ENCODE results near the gene TMCC3.

The TMCC3 gene

DNA sequence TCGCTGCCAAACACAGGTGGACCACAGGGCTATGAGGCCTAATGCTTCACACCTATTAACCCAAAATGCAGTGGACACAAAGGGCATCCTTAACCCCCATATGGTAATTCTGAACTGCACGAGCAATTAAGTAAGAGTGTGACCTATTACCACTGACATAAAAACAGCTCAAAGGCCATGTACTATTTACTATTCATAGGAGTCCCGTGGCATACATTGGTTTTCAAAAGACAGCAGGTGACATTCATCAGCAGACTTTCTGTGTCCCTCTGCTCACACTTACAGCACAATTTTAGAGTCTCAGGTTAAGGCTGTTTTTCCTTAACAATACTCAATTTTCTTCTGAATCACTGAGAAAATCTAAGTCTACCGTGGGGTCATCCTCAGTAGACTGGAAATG, 23.1 kb upstream of the TMCC3 start:
- H3K4me1 ChIP-seq (ENCODE audit: control insufficient read depth, insufficient read depth, low read length) = no peaks in the 10 kb centered on the region; the same call in 1 of the 2 replicates
- WGBS (ENCODE audit: insufficient coverage, insufficient read length) = no CpG with 5 or more reads among the region's 4 CpGs
- no peak overlapping the region for H3K27ac ChIP-seq (ENCODE audit: low read length)
- no peaks in the 10 kb centered on the region for H3K36me3 ChIP-seq (ENCODE audit: control insufficient read depth, insufficient read depth, low read length)
- DNase-seq (ENCODE audit: low read depth, low spot score) = no peak
- H3K9me3 ChIP-seq (ENCODE audit: control insufficient read depth, insufficient read depth, low read length) = no peaks in the 10 kb centered on the region
- no peaks in the 10 kb centered on the region for H3K27me3 ChIP-seq (ENCODE audit: control insufficient read depth, insufficient read depth, low read length)
- H3K4me3 ChIP-seq (ENCODE audit: low read length) = no peak overlapping the region

DNA sequence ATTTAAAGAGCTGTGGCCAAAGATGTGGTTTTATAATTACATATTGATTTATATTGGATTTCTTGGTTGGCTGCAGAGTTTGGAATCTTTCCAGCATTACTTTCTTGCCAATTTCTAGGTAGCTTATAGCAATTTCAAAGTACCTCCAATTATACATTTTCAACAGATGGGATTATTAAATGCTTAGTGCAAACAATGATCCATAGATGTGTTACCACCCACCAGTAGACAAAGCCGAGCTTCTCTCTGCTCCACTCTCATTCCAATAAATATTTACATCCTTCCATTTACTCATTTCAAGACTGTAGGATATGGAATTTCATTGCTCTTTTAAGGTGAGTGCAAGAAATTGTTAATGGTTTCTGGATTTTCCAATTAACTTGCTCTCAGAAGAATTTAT, 21.6 kb upstream of the TMCC3 start:
- no peak overlapping the region for H3K27ac ChIP-seq (ENCODE audit: low read length)
- H3K9me3 ChIP-seq (ENCODE audit: control insufficient read depth, insufficient read depth, low read length) = no peaks in the 10 kb centered on the region
- no peak for DNase-seq (ENCODE audit: low read depth, low spot score)
- no peaks in the 10 kb centered on the region; the same call in 1 of the 2 replicates for H3K4me1 ChIP-seq (ENCODE audit: control insufficient read depth, insufficient read depth, low read length)
- H3K4me3 ChIP-seq (ENCODE audit: low read length) = no peak overlapping the region
- no CpG with 5 or more reads among the region's 1 CpG for WGBS (ENCODE audit: insufficient coverage, insufficient read length)
- no peaks in the 10 kb centered on the region for H3K36me3 ChIP-seq (ENCODE audit: control insufficient read depth, insufficient read depth, low read length)
- no peaks in the 10 kb centered on the region for H3K27me3 ChIP-seq (ENCODE audit: control insufficient read depth, insufficient read depth, low read length)

DNA sequence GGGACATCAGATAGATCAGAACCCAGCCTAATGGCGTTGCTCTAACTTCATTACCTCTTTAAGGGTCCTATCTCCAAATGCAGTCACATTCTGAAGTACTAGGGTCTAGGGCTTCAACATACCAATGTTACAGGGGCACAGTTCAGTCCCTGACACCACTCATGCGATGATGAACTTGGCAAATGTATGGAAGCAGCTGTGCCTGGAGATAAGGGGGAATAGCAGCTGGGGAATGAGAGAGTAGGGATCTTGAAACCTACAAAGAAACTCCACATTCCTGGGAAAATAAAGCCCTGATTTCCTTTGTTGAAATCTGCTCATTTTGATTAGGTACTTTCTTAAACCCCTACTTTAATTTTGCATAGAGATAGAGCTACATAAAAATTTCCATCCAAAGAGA, 20.5 kb upstream of the TMCC3 start:
- no CpG with 5 or more reads among the region's 2 CpGs for WGBS (ENCODE audit: insufficient coverage, insufficient read length)

DNA sequence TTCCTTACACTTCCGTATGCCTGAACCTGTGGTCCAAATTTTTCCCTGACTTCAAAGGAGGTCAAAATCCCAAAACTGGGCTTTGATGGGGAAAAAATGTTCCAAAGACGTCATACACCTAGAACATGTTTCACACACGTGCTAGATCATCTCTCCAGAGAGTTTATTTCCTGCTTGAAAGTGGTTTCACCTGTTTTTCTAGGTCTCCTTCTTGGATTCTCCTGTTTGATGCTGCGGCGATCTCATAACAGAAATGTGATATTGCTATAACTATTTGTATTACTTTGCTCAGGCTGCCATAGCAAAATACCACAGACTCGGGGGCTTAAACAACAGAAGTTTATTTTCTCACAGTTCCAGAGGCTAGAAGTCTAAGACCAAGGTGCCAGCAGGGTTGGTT, 19.7 kb upstream of the TMCC3 start:
- Histone ChIP-seq H3K27me3 (ENCODE audit: control insufficient read depth, insufficient read depth, low read length) (no peaks in the 10 kb centered on the region), H3K27ac (ENCODE audit: low read length) (no peak overlapping the region), H3K4me3 (ENCODE audit: low read length) (no peak overlapping the region), H3K9me3 (ENCODE audit: control insufficient read depth, insufficient read depth, low read length) (no peaks in the 10 kb centered on the region), H3K36me3 (ENCODE audit: control insufficient read depth, insufficient read depth, low read length) (no peaks in the 10 kb centered on the region), H3K4me1 (ENCODE audit: control insufficient read depth, insufficient read depth, low read length) (no peaks in the 10 kb centered on the region; the same call in 1 of the 2 replicates)
- no peak for DNase-seq (ENCODE audit: low read depth, low spot score)
- whole genome bisulfite sequencing (ENCODE audit: insufficient coverage, insufficient read length) = no CpG with 5 or more reads among the region's 6 CpGs

More for the DNA sequence above, 20.5 kb upstream of the TMCC3 start:
- no peaks in the 10 kb centered on the region for H3K9me3 ChIP-seq (ENCODE audit: control insufficient read depth, insufficient read depth, low read length)
- no peaks in the 10 kb centered on the region for H3K27me3 ChIP-seq (ENCODE audit: control insufficient read depth, insufficient read depth, low read length)
- no peaks in the 10 kb centered on the region for H3K36me3 ChIP-seq (ENCODE audit: control insufficient read depth, insufficient read depth, low read length)
- DNase-seq (ENCODE audit: low read depth, low spot score) = no peak
- H3K4me3 ChIP-seq (ENCODE audit: low read length) = no peak overlapping the region
- H3K4me1 ChIP-seq (ENCODE audit: control insufficient read depth, insufficient read depth, low read length) = no peaks in the 10 kb centered on the region; the same call in 1 of the 2 replicates
- H3K27ac ChIP-seq (ENCODE audit: low read length) = no peak overlapping the region

GRCh38 chr12:94667031-94667540, 16.7 kb upstream of the TMCC3 start:
- no CpG with 5 or more reads among the region's 6 CpGs for WGBS (ENCODE audit: insufficient coverage, insufficient read length)
- H3K4me3 ChIP-seq (ENCODE audit: low read length) = no peak overlapping the region
- no peaks in the 10 kb centered on the region for H3K27me3 ChIP-seq (ENCODE audit: control insufficient read depth, insufficient read depth, low read length)
- no peaks in the 10 kb centered on the region; the same call in 1 of the 2 replicates for H3K4me1 ChIP-seq (ENCODE audit: control insufficient read depth, insufficient read depth, low read length)
- DNase-seq (ENCODE audit: low read depth, low spot score) = no peak
- H3K9me3 ChIP-seq (ENCODE audit: control insufficient read depth, insufficient read depth, low read length) = no peaks in the 10 kb centered on the region
- no peaks in the 10 kb centered on the region for H3K36me3 ChIP-seq (ENCODE audit: control insufficient read depth, insufficient read depth, low read length)
- no peak overlapping the region for H3K27ac ChIP-seq (ENCODE audit: low read length)

DNA sequence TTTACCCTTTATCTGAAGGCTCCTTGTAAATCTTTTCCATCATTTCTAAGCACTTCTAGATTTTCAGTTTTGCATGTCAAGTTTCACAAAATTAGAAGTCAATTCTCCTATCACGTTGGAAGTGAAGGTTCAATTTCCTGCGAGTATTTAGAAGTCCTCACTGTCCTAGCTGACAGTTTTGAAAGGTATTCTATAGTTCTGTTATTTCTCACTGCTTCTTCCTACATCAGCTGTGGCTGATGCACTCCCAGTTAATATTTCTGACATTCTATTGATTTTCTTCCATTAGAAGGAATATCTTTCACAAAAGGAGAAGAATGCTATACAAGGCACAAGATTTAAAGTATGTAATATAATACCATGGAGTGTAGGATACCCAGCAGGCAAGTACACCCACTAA, 15.8 kb upstream of the TMCC3 start:
- no peaks in the 10 kb centered on the region for H3K27me3 ChIP-seq (ENCODE audit: control insufficient read depth, insufficient read depth, low read length)
- DNase-seq (ENCODE audit: low read depth, low spot score) = no peak
- H3K4me1 ChIP-seq (ENCODE audit: control insufficient read depth, insufficient read depth, low read length) = no peaks in the 10 kb centered on the region; the same call in 1 of the 2 replicates
- H3K36me3 ChIP-seq (ENCODE audit: control insufficient read depth, insufficient read depth, low read length) = no peaks in the 10 kb centered on the region
- WGBS (ENCODE audit: insufficient coverage, insufficient read length) = no CpG with 5 or more reads among the region's 2 CpGs
- H3K27ac ChIP-seq (ENCODE audit: low read length) = no peak overlapping the region
- no peak overlapping the region for H3K4me3 ChIP-seq (ENCODE audit: low read length)
- no peaks in the 10 kb centered on the region for H3K9me3 ChIP-seq (ENCODE audit: control insufficient read depth, insufficient read depth, low read length)

DNA sequence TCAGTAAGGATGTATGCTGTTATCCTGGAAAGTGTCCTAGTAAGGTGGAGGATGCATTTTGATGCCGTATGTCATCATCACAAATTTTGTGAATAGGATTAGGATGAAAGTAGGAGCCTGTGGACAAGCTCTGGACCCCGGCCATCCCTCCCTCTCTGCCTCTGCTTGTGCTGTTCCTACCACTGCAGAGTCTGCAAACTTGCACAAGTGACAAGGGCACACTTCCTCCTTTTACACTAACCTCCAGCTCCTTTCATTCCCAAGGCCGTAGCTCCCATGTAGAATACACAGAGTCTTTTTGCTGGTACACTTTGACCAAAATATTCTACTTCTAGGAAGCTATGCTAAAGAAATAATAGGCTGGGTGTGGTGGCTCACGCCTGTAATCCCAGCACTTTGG, 13.3 kb upstream of the TMCC3 start:
- Histone ChIP-seq H3K4me3 (ENCODE audit: low read length) (no peak overlapping the region), H3K4me1 (ENCODE audit: control insufficient read depth, insufficient read depth, low read length) (no peaks in the 10 kb centered on the region), H3K27ac (ENCODE audit: low read length) (no peak overlapping the region), H3K36me3 (ENCODE audit: control insufficient read depth, insufficient read depth, low read length) (no peaks in the 10 kb centered on the region), H3K9me3 (ENCODE audit: control insufficient read depth, insufficient read depth, low read length) (no peaks in the 10 kb centered on the region), H3K27me3 (ENCODE audit: control insufficient read depth, insufficient read depth, low read length) (no peaks in the 10 kb centered on the region)
- no peak for DNase-seq (ENCODE audit: low read depth, low spot score)
- WGBS (ENCODE audit: insufficient coverage, insufficient read length) = no CpG with 5 or more reads among the region's 4 CpGs

GRCh38 chr12:94663071-94663470, 12.7 kb upstream of the TMCC3 start:
- Histone ChIP-seq H3K4me3 (ENCODE audit: low read length) (no peak overlapping the region), H3K9me3 (ENCODE audit: control insufficient read depth, insufficient read depth, low read length) (no peaks in the 10 kb centered on the region), H3K4me1 (ENCODE audit: control insufficient read depth, insufficient read depth, low read length) (no peaks in the 10 kb centered on the region), H3K36me3 (ENCODE audit: control insufficient read depth, insufficient read depth, low read length) (no peaks in the 10 kb centered on the region), H3K27me3 (ENCODE audit: control insufficient read depth, insufficient read depth, low read length) (no peaks in the 10 kb centered on the region), H3K27ac (ENCODE audit: low read length) (no peak overlapping the region)
- no peak for DNase-seq (ENCODE audit: low read depth, low spot score)
- no CpG with 5 or more reads among the region's 4 CpGs for WGBS (ENCODE audit: insufficient coverage, insufficient read length)

GRCh38 chr12:94660436-94660835, 10.1 kb upstream of the TMCC3 start:
- no peak for DNase-seq (ENCODE audit: low read depth, low spot score)
- no peaks in the 10 kb centered on the region for H3K36me3 ChIP-seq (ENCODE audit: control insufficient read depth, insufficient read depth, low read length)
- no peak overlapping the region for H3K4me3 ChIP-seq (ENCODE audit: low read length)
- WGBS (ENCODE audit: insufficient coverage, insufficient read length) = no CpG with 5 or more reads among the region's 3 CpGs
- no peak overlapping the region for H3K27ac ChIP-seq (ENCODE audit: low read length)
- H3K9me3 ChIP-seq (ENCODE audit: control insufficient read depth, insufficient read depth, low read length) = no peaks in the 10 kb centered on the region
- no peaks in the 10 kb centered on the region for H3K27me3 ChIP-seq (ENCODE audit: control insufficient read depth, insufficient read depth, low read length)
- H3K4me1 ChIP-seq (ENCODE audit: control insufficient read depth, insufficient read depth, low read length) = no peaks in the 10 kb centered on the region

GRCh38 chr12:94659346-94659930, 9.1 kb upstream of the TMCC3 start:
- Histone ChIP-seq H3K36me3 (ENCODE audit: control insufficient read depth, insufficient read depth, low read length) (no peaks in the 10 kb centered on the region), H3K4me1 (ENCODE audit: control insufficient read depth, insufficient read depth, low read length) (no peaks in the 10 kb centered on the region), H3K27me3 (ENCODE audit: control insufficient read depth, insufficient read depth, low read length) (no peaks in the 10 kb centered on the region), H3K4me3 (ENCODE audit: low read length) (no peak overlapping the region), H3K27ac (ENCODE audit: low read length) (no peak overlapping the region), H3K9me3 (ENCODE audit: control insufficient read depth, insufficient read depth, low read length) (no peaks in the 10 kb centered on the region)
- WGBS (ENCODE audit: insufficient coverage, insufficient read length) = no CpG with 5 or more reads among the region's 3 CpGs
- DNase-seq (ENCODE audit: low read depth, low spot score) = no peak

GRCh38 chr12:94658931-94659330, 8.6 kb upstream of the TMCC3 start:
- Histone ChIP-seq H3K4me3 (ENCODE audit: low read length) (no peak overlapping the region), H3K27me3 (ENCODE audit: control insufficient read depth, insufficient read depth, low read length) (no peaks in the 10 kb centered on the region), H3K4me1 (ENCODE audit: control insufficient read depth, insufficient read depth, low read length) (no peaks in the 10 kb centered on the region), H3K9me3 (ENCODE audit: control insufficient read depth, insufficient read depth, low read length) (no peaks in the 10 kb centered on the region), H3K36me3 (ENCODE audit: control insufficient read depth, insufficient read depth, low read length) (no peaks in the 10 kb centered on the region), H3K27ac (ENCODE audit: low read length) (no peak overlapping the region)
- no peak for DNase-seq (ENCODE audit: low read depth, low spot score)
- WGBS (ENCODE audit: insufficient coverage, insufficient read length) = no CpG with 5 or more reads among the region's 1 CpG
